ENCODE measurements around the gene HOXA9.

HOXA9 gene

DNA sequence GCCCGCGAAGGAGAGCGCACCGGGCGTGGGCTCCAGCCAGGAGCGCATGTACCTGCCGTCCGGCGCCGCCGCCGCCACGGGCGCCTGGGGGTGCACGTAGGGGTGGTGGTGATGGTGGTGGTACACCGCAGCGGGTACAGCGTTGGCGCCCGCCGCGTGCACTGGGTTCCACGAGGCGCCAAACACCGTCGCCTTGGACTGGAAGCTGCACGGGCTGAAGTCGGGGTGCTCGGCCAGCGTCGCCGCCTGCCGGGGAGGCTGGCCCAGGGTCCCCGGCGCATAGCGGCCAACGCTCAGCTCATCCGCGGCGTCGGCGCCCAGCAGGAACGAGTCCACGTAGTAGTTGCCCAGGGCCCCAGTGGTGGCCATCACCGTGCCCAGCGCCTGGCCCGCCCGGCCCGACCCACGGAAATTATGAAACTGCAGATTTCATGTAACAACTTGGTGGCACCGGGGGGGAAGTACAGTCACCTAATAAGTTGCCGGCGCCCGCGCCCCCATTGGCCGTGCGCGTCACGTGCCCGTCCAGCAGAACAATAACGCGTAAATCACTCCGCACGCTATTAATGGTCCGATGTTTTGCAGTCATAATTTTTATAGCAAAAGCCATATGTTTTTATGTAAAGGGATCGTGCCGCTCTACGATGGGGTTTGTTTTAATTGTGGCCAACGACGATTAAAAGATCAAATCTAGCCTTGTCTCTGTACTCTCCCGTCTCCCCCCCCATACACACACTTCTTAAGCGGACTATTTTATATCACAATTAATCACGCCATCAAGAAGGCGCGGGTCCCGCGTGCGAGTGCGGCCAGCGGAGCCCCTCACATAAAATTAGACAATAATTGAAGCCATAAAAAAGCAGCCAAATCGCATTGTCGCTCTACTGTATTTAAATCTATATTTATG lies at the start of gene HOXA9:
HOXA9 (minus strand) TSS at position 449 of the 907 bp plus-strand sequence; CDS start at position 369, 80 bp downstream.
- peak; percentile 92 for DNase-seq
- in situ Hi-C loops (cut with MboI; ENCODE audit: low pct_unique_long_range_greater_than_20kb, low sequenced_read_pairs) = loop anchor here (25.0 kb wide), 1 partner anchor 1303 kb away; no protein-coding TSS in a partner anchor

DNA sequence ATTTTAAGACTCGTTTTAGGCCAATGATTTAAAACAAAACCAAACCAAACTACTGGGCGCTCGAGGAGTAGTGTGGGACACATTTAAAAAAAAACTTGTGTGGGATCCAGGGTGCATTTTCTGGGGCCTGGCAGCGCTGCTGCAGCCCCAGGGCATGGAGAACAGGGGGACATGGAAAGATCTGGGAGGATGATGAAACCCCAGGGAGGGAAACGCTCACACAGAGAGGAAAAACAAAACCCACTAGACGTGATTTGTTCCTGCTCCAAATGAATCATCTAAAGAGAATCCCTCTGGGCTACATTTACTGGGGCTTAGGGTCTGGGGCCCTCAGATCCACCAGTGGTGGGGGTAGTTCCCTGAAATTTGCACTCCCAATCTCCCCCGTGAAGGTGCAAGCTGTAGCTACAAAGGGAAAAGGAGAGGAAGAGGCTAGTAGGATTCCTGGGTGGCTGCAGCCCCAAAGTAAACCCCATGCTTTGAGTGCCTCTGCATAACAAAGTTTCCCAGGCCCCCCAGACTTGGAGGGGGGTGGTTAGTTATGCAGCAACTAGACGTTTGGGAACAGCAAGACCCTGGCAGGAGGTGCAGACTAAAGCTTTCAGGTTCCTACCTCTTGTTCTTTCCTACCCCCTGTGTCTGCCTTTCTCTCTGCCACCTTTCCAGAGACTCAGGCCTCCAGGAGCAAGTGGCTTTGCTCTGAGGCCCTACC lies 49.1 kb upstream of the HOXA9 start:
- in situ Hi-C loops (cut with MboI; ENCODE audit: low pct_unique_long_range_greater_than_20kb, low sequenced_read_pairs) = no loop called here
- DNase-seq = no peak

DNA sequence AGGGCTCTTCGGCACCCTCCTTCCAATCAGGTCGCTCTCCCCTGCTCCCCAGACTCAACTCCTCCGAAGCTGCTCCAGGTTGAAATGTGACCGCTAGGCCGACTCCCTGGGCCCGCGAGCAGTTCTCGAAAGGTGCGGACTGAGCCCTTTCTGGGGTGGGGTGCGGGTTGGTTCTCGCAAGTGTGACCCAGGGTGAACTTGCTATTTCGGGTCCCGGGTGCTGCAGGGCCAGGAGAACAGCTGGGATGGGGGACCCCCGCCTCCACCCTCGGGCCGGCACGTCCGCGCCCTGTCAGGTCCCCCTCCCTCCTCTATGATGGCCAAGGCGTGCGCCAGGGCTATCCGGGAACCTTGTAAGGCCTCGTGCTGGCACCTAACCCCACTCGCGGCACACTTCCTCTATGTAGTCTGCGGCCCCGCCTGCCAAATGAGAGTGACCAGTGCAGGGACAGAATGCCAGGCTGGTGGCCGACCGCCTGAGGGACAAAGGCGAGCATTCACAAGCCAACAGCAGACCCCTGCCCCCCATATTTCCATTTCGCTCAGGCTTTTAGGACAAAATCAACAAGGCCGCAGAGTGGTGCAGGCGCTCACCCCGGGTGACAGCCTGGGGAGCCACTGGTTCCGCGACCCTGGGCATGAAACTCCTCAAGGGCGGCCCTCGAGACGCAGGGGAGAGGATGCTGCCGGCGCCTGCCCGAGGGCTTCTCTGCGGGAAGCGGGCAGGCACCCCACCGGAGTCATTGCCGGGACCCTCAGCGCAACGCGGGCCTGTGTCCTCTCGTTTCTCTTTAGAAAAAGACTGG lies 48.3 kb upstream of the HOXA9 start:
- DNase-seq = no peak

DNA sequence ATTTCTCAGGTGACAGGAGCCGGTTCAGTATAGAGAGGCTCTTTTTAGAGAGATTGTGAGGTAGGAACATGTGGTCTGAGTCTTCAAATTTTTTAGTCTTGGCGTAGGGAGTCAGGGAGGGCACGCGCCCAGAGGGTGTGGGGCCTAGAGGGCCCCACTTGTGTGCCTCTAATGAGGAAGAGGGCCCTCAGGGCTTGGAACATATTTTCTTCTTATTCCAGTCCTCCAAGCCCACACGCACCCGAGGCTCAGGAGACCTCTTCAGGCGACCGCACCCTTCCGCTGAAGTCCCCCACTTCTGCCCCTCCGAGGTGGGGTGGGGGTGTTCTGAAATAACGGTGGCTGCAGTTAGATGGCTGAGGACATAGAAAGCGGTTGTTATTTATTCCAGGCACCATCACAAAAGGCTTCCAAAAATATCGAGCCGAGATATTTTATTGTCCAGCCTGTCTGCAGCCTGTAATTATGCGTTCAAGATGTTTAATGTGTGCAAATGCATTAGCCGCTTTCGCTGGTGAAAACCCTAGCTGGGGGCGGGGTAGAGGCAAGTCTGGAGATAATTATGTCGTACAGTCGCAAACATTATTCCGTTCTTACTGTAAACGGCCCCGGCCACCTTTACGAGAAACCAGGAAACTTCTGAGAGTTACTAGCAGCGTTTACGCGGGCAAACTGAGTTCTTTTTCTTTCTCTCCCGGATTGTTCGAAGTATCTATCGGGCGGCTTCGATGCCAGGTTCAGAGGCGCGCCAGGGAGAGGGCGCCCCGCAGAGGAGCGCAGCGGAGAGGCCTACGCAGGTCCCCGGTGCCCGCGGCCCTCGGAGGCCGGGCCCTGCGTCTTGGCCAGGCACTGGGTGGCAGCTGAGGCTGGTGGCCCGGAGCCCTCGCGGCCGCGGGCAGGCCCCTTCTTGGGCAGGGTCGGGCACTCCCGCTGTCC lies 47.4 kb upstream of the HOXA9 start:
- no peak for DNase-seq
- in situ Hi-C loops (cut with MboI; ENCODE audit: low pct_unique_long_range_greater_than_20kb, low sequenced_read_pairs) = no loop called here

More for the DNA sequence above, 48.3 kb upstream of the HOXA9 start:
- in situ Hi-C loops (cut with MboI; ENCODE audit: low pct_unique_long_range_greater_than_20kb, low sequenced_read_pairs) = no loop called here

DNA sequence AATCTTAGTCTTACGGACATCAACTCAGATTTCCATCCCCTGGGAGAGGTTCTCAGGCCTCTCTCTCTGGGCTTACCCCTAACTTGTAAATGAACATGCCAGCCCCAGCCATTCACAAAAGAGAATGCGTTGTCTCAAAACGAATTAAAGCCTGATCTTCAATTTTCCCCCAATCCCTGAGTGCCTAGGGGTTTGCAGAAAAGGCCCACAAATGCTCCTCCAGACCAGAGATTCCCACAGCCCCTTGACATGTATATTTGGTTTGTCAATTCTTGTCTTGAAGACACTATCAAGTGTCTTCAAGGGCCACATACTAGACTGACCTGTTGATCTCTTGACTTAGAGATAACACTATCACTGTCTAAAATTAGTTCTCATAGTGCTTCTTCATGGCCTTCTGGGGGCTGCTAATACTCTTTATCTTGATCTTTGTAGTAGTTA lies 46.4 kb upstream of the HOXA9 start:
- in situ Hi-C loops (cut with MboI; ENCODE audit: low pct_unique_long_range_greater_than_20kb, low sequenced_read_pairs) = no loop called here

DNA sequence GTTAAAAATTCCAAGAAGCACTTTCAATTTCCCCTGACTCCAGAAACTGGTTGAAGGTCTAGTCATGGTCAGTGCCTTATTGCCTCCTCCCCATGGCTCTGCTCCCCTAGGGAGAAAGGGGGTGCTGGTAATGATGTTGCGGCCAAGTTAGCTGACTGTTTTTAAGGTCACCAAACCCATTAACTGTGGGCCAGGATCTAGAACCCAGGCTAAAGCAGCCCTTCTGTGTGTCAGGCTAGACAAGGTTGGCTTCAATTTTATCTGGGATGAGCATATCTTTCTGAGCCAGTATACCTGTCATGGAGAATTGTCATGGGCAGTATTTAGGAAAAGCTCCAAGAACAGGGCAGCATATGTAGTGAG lies 45.7 kb upstream of the HOXA9 start:
- no peak for DNase-seq

More for the DNA sequence above, 46.4 kb upstream of the HOXA9 start:
- DNase-seq = no peak

DNA sequence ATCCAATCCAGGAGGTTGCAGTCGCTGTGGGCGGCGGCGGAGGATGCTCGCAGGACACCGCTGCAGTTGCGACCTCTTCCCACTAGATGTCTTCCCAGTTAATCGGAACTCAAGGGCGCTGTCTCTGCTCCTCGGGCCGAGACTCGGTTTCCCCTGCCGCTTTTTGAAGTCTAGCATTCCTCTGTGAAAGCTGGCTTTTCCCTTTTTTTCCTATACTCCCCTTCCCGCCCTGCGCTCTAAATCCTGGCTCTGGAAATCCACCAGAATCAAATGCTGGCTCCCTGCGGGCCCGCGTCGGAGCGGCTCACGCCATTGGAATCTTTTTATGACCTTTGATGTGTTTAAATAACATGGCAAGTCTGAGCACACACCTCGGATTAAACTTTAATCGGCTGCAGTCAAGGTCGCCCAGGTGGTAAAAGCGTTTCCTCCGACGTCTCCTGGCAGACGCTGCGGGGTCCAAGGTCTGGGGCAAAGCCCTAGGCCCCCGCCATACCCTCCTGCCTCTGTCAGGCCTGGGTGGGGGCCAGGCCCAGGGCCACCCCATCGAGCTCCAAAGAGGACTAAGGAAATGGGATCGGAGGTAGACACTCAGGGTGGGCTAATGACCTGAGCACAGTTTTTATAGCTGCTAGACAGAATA lies 45.2 kb upstream of the HOXA9 start:
- in situ Hi-C loops (cut with MboI; ENCODE audit: low pct_unique_long_range_greater_than_20kb, low sequenced_read_pairs) = no loop called here
- DNase-seq = peak; percentile 56

More for the DNA sequence above, 45.7 kb upstream of the HOXA9 start:
- in situ Hi-C loops (cut with MboI; ENCODE audit: low pct_unique_long_range_greater_than_20kb, low sequenced_read_pairs) = no loop called here

DNA sequence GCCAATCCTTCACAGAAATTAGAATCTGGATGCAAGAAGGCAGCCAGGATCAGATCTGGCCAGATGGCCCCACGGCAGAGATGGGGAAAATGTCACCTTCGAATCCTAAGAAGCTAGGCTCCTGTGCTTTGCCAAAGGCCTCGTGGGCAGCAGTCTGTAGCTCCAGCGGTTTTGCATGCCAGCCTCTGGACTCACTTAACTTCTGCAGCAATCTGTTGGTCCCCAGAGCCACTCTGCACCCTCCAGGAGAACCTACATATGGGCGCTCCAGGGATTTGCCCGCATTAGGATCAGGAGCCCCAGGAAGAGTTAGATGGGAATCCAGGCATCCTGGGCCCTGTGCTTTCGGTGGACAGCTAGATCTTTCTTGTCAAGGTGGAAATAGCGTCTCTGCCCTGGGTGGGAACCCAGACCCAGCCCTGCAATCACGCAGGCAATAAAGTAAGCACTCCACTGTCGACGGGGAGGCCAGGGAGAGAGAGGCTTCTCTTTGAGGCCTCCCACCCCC lies 44.6 kb upstream of the HOXA9 start:
- in situ Hi-C loops (cut with MboI; ENCODE audit: low pct_unique_long_range_greater_than_20kb, low sequenced_read_pairs) = no loop called here
- DNase-seq = no peak

DNA sequence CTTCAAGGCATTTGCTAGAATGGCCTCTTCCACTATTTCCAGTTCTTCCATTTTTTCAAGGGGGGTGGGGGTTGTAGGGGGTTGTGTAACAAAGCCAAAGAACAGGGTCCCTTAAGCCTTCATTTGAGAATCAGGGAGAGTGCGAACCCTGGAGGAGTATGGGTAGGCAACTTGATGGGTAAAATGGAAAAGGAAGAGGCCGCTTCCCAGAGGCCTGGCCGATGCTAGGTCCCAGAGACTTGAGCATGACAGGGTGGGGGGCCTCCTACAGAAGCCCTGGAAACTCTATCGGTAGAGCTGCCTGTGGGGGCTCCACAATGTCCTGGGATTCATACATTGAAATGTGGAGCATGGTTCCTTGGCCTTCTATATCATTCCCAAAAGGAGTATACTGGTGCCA lies 43.7 kb upstream of the HOXA9 start:
- DNase-seq = no peak
- in situ Hi-C loops (cut with MboI; ENCODE audit: low pct_unique_long_range_greater_than_20kb, low sequenced_read_pairs) = no loop called here

DNA sequence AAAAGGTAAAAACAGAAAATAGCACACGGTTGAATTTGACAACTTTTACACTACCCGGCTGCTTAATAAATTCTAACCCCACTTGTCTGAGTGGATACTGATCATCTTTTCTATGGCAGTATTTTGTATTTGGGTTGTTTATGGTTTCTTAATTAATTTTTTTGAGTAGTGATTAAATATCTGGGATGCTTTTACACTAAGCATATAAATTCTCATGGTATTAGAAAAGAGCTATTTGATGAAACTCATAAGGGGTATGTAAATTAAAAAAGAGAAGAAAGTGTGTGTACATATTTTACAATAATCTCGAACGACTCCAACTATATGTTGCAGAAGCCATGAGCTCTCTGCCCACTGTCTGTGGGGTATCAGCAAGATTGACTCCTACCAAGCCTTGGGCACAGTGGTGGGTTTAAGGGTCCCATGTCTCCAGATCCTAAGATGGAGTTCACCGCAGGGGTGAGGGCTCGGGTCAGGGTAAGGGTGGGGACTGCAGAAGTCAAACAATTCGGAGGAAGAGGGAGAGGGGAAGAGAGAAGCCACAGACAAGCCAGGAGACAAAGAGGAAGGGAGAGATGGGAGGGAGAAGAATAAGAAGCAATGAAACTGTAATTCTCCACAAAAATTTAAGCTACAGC lies 42.1 kb upstream of the HOXA9 start:
- peak; percentile 38 for DNase-seq
- in situ Hi-C loops (cut with MboI; ENCODE audit: low pct_unique_long_range_greater_than_20kb, low sequenced_read_pairs) = no loop called here

DNA sequence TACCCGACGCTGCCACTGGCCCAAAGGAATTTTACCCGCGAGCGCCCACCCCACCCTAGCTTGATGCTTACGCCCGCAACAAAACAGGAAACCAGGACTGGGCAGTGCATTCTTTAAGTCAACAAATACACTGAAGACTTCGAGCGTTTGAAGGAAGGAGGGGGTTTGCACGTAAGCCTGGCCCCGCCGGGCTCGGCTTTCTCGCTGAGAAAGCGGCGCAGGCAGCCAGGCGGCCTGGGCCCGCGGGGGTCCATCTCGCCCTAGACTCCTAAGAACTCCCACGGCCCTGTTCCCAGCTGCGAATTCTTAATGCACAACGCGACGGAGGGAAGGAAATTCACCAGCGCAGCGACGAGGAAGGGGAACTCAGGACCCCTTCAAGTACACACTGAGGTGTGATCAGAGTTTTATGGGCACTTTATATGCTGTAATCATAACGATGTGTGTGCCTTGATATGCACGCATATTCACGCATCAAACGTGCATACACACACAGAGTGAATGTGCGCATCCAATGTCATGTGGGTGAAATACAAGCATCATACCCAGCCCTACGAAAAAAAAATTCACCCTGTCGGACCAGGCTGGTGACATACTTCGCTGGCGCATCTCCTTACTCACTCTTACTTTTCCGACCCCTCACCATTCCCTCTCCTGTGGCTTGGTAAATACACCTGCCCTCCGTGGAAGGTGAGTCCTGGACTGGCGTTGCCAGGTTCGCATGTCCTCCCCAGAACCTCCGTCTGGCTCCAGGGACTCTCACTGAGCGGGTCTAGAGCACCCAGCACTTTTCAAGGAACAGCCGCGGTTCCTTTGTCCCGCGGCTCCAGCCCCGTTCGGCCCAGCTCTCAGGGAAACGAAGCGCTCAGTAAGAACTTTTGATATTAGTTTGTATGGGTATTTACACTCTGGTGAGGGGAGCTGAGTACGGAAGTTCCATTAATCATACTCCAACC lies 40.3 kb upstream of the HOXA9 start:
- peak; percentile 61 for DNase-seq
- in situ Hi-C loops (cut with MboI; ENCODE audit: low pct_unique_long_range_greater_than_20kb, low sequenced_read_pairs) = no loop called here

DNA sequence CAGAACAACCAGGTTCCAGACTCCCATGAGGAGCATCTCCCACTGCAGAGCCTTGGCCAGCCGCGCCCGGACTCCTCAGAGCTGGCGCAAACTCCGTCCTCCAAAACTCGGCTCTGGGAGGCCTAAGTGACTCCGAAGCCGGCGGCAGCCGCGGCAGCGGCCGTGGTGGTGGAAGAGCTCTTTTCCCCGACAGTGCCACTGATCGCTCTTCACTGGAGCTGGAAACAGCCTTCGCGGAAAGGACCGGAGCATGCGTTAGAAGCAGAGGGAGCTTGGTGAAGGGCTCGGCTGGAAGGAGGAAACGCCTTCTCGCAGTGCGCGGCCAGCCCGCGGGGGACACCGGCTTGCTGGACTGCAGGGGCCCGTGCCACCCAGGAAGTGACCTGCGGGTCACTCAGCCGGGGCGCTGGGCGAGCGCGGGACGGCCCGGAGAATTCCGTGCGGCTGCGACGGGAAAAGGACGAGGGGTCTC lies 39.5 kb upstream of the HOXA9 start:
- in situ Hi-C loops (cut with MboI; ENCODE audit: low pct_unique_long_range_greater_than_20kb, low sequenced_read_pairs) = no loop called here

DNA sequence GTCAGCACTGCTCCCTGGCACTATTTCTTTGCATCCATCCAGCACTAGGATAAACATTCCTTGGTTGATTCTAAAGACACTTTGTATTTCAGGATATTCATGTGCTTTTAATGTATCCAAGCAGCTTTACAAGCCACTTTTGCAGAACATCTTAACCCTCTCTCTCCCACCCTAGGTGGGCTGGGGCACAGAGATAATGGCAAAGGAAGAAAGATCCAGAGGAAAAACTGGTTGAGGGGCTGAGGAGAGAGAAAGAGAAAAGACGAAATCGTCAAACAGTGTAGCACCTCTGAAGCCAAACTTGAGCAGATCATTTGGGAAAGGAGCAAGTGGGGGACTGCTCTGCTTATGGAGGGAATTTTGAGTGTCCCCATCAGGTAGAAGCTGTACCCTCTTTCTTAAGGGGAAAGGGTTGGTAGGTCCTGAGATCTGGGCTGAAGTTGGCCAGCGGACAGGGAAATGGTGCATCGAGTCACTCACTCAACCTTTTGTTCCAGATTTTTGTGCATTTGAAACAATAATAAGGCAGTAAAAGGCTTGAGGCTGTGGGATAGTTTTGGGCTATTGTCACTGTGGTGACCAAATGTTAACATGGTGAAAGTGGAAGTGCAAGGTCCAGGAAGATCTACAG lies 38.7 kb upstream of the HOXA9 start:
- in situ Hi-C loops (cut with MboI; ENCODE audit: low pct_unique_long_range_greater_than_20kb, low sequenced_read_pairs) = no loop called here

More for the DNA sequence above, 39.5 kb upstream of the HOXA9 start:
- DNase-seq = peak; percentile 53

DNA sequence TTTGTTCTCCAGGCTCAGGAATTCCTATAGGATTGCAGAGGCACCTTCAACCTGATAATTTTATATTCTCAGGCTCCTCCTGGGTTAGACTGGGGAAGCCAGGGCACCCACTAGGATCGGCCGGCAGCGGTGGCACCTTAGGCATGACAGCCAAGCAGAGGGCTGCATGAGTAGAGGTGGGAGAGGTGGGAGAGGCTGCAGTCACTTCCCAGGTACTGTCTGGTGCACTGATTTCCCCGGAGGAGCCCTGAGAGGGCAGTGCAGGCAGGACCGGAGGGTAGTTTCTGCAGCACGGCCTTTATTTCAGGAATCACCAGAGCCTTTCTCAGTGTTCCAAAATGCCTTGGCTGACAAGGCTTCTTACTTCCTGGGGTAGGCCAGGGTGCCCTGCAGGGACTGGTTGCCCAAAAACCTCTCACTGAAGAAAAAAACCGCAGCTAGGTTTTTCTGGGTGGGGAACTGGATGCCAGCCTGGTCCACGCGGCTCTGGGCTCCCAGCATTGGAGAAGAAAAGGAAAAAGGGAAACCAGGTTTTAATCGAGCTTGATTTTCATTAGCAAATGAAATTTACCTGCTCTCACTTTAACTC lies 38.1 kb upstream of the HOXA9 start:
- in situ Hi-C loops (cut with MboI; ENCODE audit: low pct_unique_long_range_greater_than_20kb, low sequenced_read_pairs) = no loop called here
- peak; percentile 20 for DNase-seq

More for the DNA sequence above, 38.7 kb upstream of the HOXA9 start:
- no peak for DNase-seq

DNA sequence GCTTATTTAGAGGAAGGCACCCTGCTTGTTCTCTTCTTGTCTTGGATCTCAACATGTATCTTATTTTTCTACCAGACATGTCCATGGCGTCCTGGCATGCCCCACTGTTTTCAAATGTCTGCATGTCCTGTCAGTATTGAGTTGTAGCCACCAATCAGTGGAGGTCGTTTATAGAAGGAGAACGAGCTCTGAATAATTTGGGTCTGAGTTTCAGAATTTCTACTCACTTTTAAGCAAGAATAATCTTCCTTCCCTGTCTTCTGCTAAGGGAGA lies 37.5 kb upstream of the HOXA9 start:
- in situ Hi-C loops (cut with MboI; ENCODE audit: low pct_unique_long_range_greater_than_20kb, low sequenced_read_pairs) = no loop called here
- peak; percentile 49 for DNase-seq
